ENCODE data around the gene LUZP2.
"Not testable (repeated sequence)": the region's sequence is repeated elsewhere in the genome, so short reads cannot be mapped to it uniquely, and the experiment has no call there.

LUZP2 gene

GRCh38 chr11:24925091-24925490 lies 428.2 kb downstream of the LUZP2 start:
- no peak overlapping the region for H3K9ac ChIP-seq (ENCODE audit: low read length)
- no peaks in the 10 kb centered on the region for H3K36me3 ChIP-seq (ENCODE audit: insufficient read depth, low read length)
- no peak overlapping the region for H3K4me3 ChIP-seq (ENCODE audit: low read depth in 1 of 2, low read length in 2 of 2)
- H3K27me3 ChIP-seq (ENCODE audit: control insufficient read depth in 1 of 2, insufficient read depth in 2 of 2, low read length in 2 of 2): no peaks in the 10 kb centered on the region
- no peaks in the 10 kb centered on the region for H3K4me1 ChIP-seq (ENCODE audit: insufficient read depth, low read length)
- no peaks in the 10 kb centered on the region for H3K9me3 ChIP-seq (ENCODE audit: low read length)
- no peak overlapping the region for H3K27ac ChIP-seq (ENCODE audit: low read depth, low read length)

- no peak overlapping the region for H3K27ac ChIP-seq (ENCODE audit: low read depth, low read length)
- no peak overlapping the region for H3K9ac ChIP-seq (ENCODE audit: low read length)
- no peak overlapping the region for H3K4me3 ChIP-seq (ENCODE audit: low read depth in 1 of 2, low read length in 2 of 2)
- H3K36me3 ChIP-seq (ENCODE audit: insufficient read depth, low read length): no peaks in the 10 kb centered on the region
- H3K9me3 ChIP-seq (ENCODE audit: low read length): no peaks in the 10 kb centered on the region
- H3K4me1 ChIP-seq (ENCODE audit: insufficient read depth, low read length): no peaks in the 10 kb centered on the region
- no peaks in the 10 kb centered on the region for H3K27me3 ChIP-seq (ENCODE audit: control insufficient read depth in 1 of 2, insufficient read depth in 2 of 2, low read length in 2 of 2)
Measured at GRCh38 chr11:24932110-24933000, 435.5 kb downstream of the LUZP2 start.

GRCh38 chr11:24934733-24935439 lies 438.0 kb downstream of the LUZP2 start:
- H3K27ac ChIP-seq (ENCODE audit: low read depth, low read length): no peak overlapping the region
- H3K9me3 ChIP-seq (ENCODE audit: low read length): no peaks in the 10 kb centered on the region
- H3K4me1 ChIP-seq (ENCODE audit: insufficient read depth, low read length): no peaks in the 10 kb centered on the region
- H3K9ac ChIP-seq (ENCODE audit: low read length): no peak overlapping the region
- H3K4me3 ChIP-seq (ENCODE audit: low read depth in 1 of 2, low read length in 2 of 2): no peak overlapping the region
- H3K27me3 ChIP-seq (ENCODE audit: control insufficient read depth in 1 of 2, insufficient read depth in 2 of 2, low read length in 2 of 2): no peaks in the 10 kb centered on the region
- H3K36me3 ChIP-seq (ENCODE audit: insufficient read depth, low read length): no peaks in the 10 kb centered on the region

- no peak overlapping the region for H3K9ac ChIP-seq (ENCODE audit: low read length)
Measured at GRCh38 chr11:24944891-24945290, 448.0 kb downstream of the LUZP2 start.

GRCh38 chr11:24949406-24949805 lies 452.6 kb downstream of the LUZP2 start:
- no peaks in the 10 kb centered on the region for H3K27me3 ChIP-seq (ENCODE audit: control insufficient read depth in 1 of 2, insufficient read depth in 2 of 2, low read length in 2 of 2)
- no peaks in the 10 kb centered on the region for H3K4me1 ChIP-seq (ENCODE audit: insufficient read depth, low read length)
- no peak overlapping the region for H3K27ac ChIP-seq (ENCODE audit: low read depth, low read length)
- no peak overlapping the region for H3K4me3 ChIP-seq (ENCODE audit: low read depth in 1 of 2, low read length in 2 of 2)
- H3K36me3 ChIP-seq (ENCODE audit: insufficient read depth, low read length): no peaks in the 10 kb centered on the region
- no peaks in the 10 kb centered on the region for H3K9me3 ChIP-seq (ENCODE audit: low read length)
- H3K9ac ChIP-seq (ENCODE audit: low read length): no peak overlapping the region

More at GRCh38 chr11:24944891-24945290, 448.0 kb downstream of the LUZP2 start:
- Histone ChIP-seq H3K27ac (ENCODE audit: low read depth, low read length) (no peak overlapping the region), H3K9me3 (ENCODE audit: low read length) (no peaks in the 10 kb centered on the region), H3K36me3 (ENCODE audit: insufficient read depth, low read length) (no peaks in the 10 kb centered on the region), H3K27me3 (ENCODE audit: control insufficient read depth in 1 of 2, insufficient read depth in 2 of 2, low read length in 2 of 2) (no peaks in the 10 kb centered on the region), H3K4me1 (ENCODE audit: insufficient read depth, low read length) (no peaks in the 10 kb centered on the region), H3K4me3 (ENCODE audit: low read depth in 1 of 2, low read length in 2 of 2) (no peak overlapping the region)

- Histone ChIP-seq H3K36me3 (ENCODE audit: insufficient read depth, low read length) (no peaks in the 10 kb centered on the region), H3K9me3 (ENCODE audit: low read length) (no peaks in the 10 kb centered on the region), H3K27me3 (ENCODE audit: control insufficient read depth in 1 of 2, insufficient read depth in 2 of 2, low read length in 2 of 2) (no peaks in the 10 kb centered on the region), H3K27ac (ENCODE audit: low read depth, low read length) (no peak overlapping the region), H3K4me3 (ENCODE audit: low read depth in 1 of 2, low read length in 2 of 2) (no peak overlapping the region), H3K4me1 (ENCODE audit: insufficient read depth, low read length) (no peaks in the 10 kb centered on the region), H3K9ac (ENCODE audit: low read length) (no peak overlapping the region)
Measured at GRCh38 chr11:24963852-24964251, 467.0 kb downstream of the LUZP2 start.

- no peaks in the 10 kb centered on the region for H3K4me1 ChIP-seq (ENCODE audit: insufficient read depth, low read length)
- no peaks in the 10 kb centered on the region for H3K9me3 ChIP-seq (ENCODE audit: low read length)
- no peak overlapping the region for H3K9ac ChIP-seq (ENCODE audit: low read length)
- H3K27me3 ChIP-seq (ENCODE audit: control insufficient read depth in 1 of 2, insufficient read depth in 2 of 2, low read length in 2 of 2): no peaks in the 10 kb centered on the region
- H3K27ac ChIP-seq (ENCODE audit: low read depth, low read length): no peak overlapping the region
- no peak overlapping the region for H3K4me3 ChIP-seq (ENCODE audit: low read depth in 1 of 2, low read length in 2 of 2)
- no peaks in the 10 kb centered on the region for H3K36me3 ChIP-seq (ENCODE audit: insufficient read depth, low read length)
Measured at GRCh38 chr11:24965748-24966147, 468.9 kb downstream of the LUZP2 start.

GRCh38 chr11:24993903-24994302 lies 497.1 kb downstream of the LUZP2 start:
- not testable (repeated sequence) for H3K9ac ChIP-seq (ENCODE audit: low read length); H3K27me3 ChIP-seq (ENCODE audit: control insufficient read depth in 1 of 2, insufficient read depth in 2 of 2, low read length in 2 of 2); H3K27ac ChIP-seq (ENCODE audit: low read depth, low read length); H3K36me3 ChIP-seq (ENCODE audit: insufficient read depth, low read length); H3K4me1 ChIP-seq (ENCODE audit: insufficient read depth, low read length); H3K4me3 ChIP-seq (ENCODE audit: low read depth in 1 of 2, low read length in 2 of 2); H3K9me3 ChIP-seq (ENCODE audit: low read length)

- H3K9ac ChIP-seq (ENCODE audit: low read length); H3K36me3 ChIP-seq (ENCODE audit: insufficient read depth, low read length); H3K4me1 ChIP-seq (ENCODE audit: insufficient read depth, low read length); H3K9me3 ChIP-seq (ENCODE audit: low read length); H3K4me3 ChIP-seq (ENCODE audit: low read depth in 1 of 2, low read length in 2 of 2); H3K27ac ChIP-seq (ENCODE audit: low read depth, low read length); H3K27me3 ChIP-seq (ENCODE audit: control insufficient read depth in 1 of 2, insufficient read depth in 2 of 2, low read length in 2 of 2): not testable (repeated sequence)
Measured at GRCh38 chr11:24999929-25000328, 503.1 kb downstream of the LUZP2 start.

GRCh38 chr11:25037431-25037830 lies 540.6 kb downstream of the LUZP2 start:
- H3K27ac ChIP-seq (ENCODE audit: low read depth, low read length): no peak overlapping the region

GRCh38 chr11:25038131-25038530 lies 541.3 kb downstream of the LUZP2 start:
- H3K4me3 ChIP-seq (ENCODE audit: low read depth in 1 of 2, low read length in 2 of 2): no peak overlapping the region
- no peaks in the 10 kb centered on the region for H3K36me3 ChIP-seq (ENCODE audit: insufficient read depth, low read length)
- H3K9me3 ChIP-seq (ENCODE audit: low read length): no peaks in the 10 kb centered on the region
- no peaks in the 10 kb centered on the region for H3K27me3 ChIP-seq (ENCODE audit: control insufficient read depth in 1 of 2, insufficient read depth in 2 of 2, low read length in 2 of 2)
- H3K27ac ChIP-seq (ENCODE audit: low read depth, low read length): no peak overlapping the region
- no peak overlapping the region for H3K9ac ChIP-seq (ENCODE audit: low read length)
- H3K4me1 ChIP-seq (ENCODE audit: insufficient read depth, low read length): no peaks in the 10 kb centered on the region

More at GRCh38 chr11:25037431-25037830, 540.6 kb downstream of the LUZP2 start:
- Histone ChIP-seq H3K36me3 (ENCODE audit: insufficient read depth, low read length) (no peaks in the 10 kb centered on the region), H3K9me3 (ENCODE audit: low read length) (no peaks in the 10 kb centered on the region), H3K4me1 (ENCODE audit: insufficient read depth, low read length) (no peaks in the 10 kb centered on the region), H3K9ac (ENCODE audit: low read length) (no peak overlapping the region), H3K27me3 (ENCODE audit: control insufficient read depth in 1 of 2, insufficient read depth in 2 of 2, low read length in 2 of 2) (no peaks in the 10 kb centered on the region), H3K4me3 (ENCODE audit: low read depth in 1 of 2, low read length in 2 of 2) (no peak overlapping the region)

Measured in muscle layer of colon (tissue), 2 donors.